Left kidney (tissue), 2 donors: ENCODE data around the gene CITED4. TPM values are rescaled to one million over a fixed set of nuclear protein-coding genes. Genes with fewer than 3 reads are reported as not detected.

Experiments used
- DNase-seq: peaks from one replicate; pipeline ENCODE4 v3.0.0-alpha.2; 2013
- polyA plus RNA-seq: library from polyadenylated mRNA; unstranded; fragments of 120-200 nt; gene quantifications from one replicate; pipeline ENCODE4 v1.2.1, GENCODE V29; 2013; ENCODE audit not compliant: insufficient read length

Gene CITED4
- polyA plus RNA-seq, 1 donor: 2.4 TPM

DNA sequence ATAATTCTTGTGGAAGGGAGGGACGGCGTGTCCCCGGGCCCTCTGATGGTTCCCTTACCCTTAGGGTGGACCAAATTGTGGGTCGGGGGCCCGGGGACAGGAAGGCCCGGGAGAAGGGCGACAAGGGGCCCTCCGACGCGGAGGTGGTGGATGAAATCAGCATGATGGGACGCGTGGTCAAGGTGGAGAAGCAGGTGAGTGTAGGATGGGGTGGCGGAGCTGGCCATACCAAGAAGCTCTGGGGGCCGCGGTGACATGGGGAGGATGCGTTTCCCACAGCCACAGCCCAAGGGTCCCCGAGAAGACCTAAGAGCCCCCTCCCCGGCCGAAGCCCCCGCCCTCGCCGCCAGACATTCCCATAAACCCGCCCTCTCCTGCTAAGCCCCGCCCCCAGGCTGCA is 24.6 kb downstream of the CITED4 start:
- DNase-seq: no peak

DNA sequence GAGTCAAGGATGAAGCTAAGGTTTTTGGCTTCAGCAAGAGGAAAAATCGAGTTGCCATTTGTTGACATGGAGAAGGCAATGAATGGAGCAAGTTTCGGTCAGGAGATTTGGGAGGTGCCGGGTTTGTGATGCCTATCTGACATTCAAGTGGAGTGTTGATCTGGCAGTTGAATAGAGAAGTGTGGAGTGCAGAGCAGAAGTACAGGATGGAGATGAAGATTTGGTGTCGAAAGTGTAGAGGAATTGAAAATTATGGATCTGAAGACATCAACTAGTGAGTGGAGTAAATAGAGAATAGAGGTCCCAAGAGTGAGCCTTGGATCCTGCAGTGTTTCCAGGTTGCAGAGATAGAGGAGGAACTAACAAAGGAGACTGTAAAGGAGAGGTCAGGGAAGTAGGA is 25.9 kb downstream of the CITED4 start:
- DNase-seq: no peak

DNA sequence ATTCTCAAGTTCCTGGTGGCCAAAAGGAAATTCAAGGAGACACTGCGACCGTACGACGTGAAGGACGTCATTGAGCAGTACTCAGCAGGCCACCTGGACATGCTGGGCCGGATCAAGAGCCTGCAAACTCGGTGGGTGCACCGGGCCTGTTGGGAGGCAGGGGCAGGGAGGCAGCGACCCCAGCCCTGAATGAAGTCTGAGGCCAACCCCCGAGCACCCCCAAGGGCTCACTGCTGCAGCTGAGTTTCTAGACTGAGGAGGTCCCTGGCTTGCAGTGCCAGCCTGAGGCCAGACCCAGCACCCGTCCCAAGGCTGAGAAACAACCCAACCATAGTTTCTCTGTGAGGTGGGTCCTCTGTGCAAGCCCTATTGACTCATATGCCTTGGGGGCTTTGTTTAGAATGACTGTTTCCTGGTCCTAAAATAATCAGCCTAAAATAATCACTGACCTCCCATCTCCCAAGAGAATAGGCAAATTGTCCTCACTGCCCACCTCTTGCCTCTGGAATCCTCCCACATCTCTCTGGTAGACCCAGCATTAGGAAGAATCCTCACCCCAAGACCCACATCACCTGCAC is 27.1 kb downstream of the CITED4 start:
- DNase-seq: no peak

DNA sequence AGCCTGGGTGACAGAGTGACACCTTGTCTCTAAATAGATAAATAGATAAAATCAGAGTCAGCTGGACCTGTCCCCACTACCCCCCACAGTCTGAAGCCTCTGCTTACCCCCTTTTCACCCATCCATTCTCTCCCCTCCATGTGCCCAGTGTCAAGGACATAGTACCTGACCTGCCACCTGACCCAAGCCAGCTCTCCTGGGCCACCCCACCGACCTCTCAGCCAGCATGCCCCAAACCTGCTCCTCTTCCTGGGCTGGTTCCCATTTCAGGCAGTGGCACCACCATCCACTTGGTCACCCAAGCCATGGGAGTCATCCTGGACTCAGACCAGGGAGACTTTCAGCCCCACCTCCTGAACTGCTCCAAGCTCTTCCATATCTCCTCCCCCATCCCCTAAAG is 28.2 kb downstream of the CITED4 start:
- DNase-seq: no peak

DNA sequence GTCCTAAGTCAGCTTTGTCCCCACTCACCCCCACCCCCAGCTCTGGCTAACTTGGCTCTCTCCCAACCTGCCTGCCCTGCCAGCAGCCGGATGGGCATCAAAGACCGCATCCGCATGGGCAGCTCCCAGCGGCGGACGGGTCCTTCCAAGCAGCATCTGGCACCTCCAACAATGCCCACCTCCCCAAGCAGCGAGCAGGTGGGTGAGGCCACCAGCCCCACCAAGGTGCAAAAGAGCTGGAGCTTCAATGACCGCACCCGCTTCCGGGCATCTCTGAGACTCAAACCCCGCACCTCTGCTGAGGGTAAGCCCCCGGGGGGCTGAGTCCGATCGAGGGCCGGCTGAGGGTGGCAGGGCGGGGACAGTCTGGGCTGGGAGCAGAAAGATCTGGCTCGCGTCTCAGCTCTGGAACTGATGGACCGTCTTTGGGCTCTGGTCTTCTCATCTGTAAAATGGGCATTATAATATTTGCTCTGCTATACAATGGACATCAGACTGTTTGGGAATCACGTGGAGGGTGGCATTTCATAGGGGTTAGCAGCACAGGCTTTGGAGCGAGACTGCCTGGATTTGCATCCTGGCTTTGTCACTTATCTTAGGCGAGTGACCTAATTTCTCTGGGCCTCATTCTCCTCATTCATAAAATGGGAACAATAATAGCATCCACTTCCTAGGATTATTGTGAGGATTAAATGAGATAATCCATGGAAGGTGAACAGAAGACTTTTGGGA is 31.0 kb downstream of the CITED4 start:
- no peak for DNase-seq

DNA sequence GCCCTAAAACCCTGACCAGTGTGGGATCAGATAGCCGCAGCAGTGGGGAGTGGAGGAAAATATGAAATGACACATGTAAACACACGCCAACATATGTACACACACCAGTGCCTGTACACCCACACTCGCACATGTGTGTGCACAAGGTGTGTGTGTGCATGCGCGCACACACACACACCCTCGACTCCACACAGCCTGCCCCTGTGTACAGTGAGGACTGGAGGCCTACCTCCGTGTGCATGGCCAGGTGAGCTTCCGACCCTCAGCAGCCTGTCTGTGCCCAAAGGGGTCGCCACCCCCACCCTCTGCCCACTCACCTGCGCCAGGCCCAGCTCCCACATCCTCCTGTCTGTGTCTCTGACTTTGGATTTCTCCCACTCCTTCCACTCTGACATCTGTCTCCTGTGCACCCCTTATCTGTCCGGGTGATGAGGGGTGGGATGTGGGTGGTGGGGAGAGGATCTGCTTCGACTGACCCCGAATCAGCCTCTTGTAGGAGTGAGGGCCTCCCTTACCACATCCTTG is 31.7 kb downstream of the CITED4 start:
- no peak for DNase-seq

DNA sequence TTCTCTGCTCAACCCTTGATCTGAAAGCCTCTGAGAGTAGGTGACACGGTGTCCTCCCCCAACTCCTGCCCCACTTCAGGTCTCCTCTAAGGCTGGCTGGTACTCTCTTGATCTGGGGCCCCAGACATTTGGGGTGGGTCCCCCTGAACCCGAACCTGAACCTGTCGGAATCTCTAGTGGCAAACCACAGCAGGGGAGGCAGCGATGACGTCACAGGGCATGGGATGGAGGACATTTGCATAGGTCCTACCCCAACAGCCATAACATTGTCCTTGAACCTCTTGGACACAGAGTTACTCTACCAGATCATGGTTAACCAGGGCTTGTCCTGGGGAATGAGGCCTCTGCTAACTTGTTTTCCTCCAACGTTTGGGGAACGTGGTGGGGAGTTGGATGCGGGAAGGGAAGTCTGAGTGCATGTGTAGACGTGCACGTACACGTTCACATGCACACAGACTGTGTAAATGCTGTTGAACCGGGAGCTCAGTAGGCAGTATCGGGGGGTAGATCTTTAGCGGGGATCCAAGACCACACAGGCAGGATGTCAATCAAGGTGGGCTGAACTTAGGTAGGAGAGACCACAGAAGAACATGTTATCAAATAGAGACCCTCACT is 32.4 kb downstream of the CITED4 start:
- no peak for DNase-seq

DNA sequence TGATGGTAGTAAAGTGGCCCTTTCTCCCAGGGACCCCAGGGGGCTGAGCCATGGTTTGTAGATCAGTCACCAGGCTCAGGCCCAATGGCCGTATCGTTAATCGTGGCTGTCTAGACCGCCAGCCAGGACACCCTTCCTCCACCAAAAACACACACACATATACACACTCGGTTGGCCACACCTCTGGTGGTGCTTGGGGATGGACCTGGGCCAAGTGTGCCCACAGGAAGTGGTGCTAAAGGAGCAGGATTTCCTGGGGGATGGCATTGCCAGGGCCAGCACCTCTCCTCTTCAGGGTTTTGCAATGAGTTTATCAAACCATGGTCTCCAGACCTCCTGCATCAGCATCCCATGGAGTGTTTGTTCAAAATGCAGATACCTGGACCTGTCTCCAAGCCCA is 36.2 kb downstream of the CITED4 start:
- DNase-seq: no peak

DNA sequence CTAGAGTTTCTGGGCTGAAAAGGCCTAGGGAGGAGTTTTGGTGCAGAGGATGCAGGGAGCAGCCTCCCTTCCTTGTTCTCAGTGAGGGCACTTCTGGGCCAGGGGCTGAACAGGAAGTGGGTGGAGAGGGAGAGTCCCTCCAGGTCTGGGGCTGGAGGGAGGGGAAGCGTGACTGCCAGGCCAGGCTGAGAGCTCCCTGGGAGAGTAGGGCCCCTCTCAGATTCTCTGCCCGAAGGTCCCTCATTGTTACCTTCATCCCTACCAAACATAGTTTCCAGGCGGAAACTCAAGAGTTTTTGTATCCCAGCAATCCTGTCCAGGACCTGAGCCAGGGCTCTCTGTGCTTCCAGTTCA is 36.8 kb downstream of the CITED4 start:
- no peak for DNase-seq

DNA sequence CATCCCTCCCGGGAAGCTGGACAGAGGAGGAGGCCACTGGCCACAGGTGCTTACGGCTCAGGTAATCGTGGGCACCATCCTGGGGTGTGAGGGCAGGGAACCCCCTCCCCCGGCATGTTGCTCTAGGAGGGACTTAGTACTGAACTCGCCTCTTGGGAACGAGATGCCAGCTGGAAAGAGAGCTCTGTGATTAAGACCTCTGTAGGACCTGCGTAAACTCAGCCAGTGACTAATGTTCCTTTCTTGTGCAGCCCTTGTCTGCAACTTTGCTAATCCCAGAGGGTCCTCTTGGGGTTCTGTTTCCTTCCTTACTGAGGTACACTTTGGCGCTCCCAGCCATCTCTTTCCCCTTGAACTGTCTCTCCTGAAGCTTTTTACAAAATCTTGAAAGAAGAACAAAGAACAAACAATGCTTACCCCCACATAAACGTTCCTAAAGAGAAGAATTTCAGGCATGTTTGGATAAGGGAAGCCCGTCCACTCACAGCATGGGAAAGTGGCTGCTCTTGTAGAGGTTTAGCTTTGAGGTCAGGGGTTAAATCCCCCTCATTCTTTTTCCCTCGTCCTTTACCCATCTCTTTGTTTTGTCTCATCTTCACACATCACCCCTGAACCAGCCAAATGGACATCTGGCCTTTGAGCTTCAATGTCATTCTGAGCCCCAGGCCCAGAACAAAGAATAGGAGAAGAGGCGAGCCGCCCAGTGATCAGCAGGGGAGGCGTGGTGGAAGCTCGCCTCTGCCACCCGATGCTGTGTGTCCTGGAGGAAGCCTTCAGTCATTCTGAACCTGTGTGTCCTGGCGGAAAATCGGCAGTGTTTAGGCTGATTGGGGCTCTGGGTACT is 37.4 kb downstream of the CITED4 start:
- no peak for DNase-seq

DNA sequence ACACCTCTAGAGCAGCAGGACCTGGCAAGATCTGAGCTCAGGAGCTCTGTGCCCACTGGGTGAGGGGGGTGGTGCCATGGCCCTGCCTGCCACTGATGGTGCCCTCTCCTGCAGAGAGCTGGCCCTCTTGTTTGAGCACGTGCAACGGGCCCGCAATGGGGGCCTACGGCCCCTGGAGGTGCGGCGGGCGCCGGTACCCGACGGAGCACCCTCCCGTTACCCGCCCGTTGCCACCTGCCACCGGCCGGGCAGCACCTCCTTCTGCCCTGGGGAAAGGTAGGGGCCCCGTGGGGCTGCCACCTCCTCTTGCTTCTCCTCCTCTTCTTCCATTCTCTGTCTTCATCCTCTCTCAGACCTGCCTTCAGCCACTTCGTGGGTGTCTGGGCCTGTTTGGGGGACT is 38.2 kb downstream of the CITED4 start:
- no peak for DNase-seq

DNA sequence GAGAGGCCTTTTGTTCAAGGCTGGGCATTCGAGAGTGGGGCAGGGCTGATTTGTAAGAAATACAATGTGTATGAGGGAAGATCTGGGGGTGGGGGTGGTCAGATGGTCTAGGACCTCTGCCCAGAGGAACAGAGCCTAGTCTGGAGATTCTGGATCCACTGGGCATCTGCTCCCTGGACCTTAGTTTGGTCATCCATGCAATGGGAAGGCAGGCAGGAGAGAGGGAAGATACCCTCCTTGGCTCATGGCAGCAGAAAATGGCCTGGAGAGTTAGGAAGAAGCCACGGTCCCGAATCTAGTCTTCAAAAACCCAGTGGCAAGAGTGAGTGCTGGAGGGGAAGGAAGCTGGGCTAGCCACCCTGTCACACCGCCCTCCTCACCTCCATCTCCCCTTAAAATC is 38.8 kb downstream of the CITED4 start:
- no peak for DNase-seq

DNA sequence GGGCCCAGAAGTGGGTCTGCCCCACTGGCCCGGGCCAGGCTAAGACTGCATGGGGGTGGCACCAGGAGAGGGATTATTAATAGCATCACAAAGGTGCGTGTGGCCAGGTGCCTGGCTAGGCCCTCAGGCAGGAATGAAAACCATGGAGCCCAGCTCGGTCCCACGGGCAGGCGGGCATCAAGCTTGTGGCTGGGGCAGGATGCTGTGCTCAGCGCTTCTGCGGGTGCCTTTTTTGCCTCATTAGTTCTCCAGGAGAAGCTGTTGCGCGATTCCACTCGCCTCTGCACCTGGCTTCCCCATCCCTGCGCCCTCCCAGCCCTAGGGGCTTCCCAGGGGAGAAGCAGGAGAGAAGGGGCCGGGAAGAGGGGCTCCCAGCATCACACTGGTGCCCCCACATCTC is 39.3 kb downstream of the CITED4 start:
- no peak for DNase-seq

DNA sequence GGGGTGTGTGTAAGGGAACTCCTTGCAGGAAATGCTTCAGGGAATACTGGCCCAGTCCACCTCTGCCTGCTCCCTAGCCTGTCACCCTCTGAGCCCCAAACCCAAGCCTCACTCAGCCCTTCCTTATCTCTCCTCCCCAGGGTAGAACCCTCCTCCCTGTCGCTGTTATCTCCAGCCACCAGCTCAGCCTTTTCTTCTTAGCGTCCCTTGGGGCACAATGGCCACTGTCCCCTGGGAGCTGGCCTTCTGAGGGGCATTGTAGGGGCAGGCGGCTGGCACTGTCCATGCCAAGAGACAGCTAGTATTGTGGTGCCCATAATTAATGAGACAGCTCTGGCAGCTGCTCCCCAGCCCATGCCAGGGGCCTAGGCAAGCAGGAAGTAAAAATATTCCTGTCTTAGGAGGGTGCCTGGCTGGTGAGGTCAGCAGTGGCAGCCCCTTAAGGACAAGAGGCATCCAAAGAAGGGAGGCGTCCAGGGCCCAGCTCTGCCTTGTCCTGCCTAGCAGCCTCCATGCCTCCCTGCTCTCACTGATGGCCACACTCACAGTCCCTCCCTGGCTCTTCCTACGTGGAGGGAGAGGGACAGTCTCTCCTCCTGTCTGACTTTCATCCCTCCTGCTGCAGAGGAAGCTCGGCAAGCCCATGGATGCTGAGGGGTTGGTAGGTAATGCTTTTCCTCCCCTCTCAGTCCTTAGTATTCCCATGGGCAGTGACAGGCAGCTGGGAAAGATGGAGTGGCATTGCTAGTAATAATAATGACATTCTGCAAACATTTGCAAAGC is 41.1 kb downstream of the CITED4 start:
- no peak for DNase-seq

DNA sequence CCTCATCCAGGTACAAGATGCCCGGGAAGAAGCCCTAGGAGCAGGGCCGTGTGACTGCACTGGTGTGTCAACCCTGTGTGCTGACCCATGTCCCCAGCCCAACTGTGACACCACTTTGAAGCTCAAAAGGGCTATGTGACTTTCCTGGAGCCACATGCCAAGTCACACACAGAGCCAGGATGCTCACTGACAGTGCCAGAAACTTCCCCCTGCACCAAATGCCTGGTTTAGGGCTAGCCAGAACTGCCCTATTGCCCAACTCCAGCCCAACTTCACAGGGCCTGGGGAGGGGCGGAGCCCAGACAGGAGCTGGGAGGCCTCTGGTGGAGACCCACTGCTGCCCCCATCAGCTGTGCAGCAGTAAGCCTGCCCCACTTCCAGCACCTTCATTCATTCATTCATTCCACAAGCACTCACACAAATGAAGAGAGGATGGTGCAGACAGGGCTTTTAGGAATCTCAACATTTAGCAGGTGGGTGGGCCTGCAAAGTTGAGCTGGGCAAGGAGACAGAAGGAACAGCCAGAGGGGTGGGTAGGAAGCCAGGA is 41.8 kb downstream of the CITED4 start:
- DNase-seq: no peak

DNA sequence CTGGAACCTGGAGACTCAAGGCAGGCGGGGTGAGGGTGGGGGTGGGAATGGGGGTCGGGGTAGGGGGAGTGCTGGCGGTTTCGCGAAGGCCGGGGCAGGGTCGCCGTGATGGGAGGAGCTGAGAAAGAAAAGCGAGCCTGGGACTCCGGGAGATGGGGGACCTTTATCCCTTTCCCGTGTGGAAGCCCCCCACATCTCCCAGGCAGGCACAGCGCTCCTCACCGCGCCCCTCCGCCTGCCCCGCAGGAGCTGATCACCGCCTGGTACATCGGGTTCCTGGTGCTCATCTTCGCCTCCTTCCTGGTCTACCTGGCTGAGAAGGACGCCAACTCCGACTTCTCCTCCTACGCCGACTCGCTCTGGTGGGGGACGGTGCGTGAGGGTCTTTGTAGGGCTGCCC is 43.1 kb downstream of the CITED4 start:
- DNase-seq: no peak

DNA sequence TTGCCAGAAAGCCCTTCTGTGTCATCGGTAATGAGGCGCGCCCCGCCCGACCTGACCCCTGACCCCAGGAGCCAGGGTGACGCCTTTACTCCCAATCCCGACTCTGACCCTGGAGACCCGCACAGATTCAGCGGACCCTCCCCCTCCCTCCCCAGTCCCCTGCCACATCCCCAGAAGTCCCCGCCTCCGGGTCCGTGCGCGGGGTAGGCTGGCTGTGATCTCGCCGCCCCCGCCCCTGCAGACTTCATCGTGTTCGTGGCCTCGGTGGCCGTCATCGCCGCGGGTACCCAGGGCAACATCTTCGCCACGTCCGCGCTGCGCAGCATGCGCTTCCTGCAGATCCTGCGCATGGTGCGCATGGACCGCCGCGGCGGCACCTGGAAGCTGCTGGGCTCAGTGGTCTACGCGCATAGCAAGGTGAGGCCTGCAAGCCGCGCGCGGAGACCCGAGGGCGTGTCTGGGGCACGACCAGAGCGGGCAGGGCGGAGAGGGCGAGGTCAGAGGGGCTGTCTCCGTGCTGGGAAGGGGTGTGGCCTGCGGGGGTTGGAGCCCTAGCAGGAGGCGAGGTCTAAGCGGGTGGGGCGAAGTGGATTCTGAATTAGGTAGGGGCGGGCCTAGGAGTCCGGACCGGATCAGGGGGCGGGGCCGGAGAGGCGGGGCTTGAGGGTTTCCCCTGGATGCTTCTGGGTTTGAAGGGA is 43.8 kb downstream of the CITED4 start:
- no peak for DNase-seq

DNA sequence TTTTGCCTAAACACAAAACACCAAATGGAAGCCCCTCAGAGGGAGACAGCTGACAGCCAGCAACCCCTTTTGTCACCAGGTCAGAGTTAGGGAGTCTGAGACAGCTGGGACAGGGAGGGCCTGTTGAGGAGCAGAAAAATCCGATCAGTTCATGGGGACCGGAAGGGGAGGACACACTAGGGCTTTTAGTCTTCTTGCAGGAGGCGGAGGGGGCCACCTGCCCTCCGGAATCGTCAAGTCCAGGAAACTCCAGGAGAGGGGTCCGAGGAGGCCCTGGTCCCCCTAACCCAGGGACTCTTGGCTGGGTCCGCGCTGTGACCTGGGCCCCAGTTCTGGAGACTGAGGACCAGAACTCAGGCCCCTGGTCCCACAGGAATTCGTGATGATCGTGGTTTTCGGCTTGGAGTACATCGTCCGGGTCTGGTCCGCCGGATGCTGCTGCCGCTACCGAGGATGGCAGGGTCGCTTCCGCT is 44.3 kb downstream of the CITED4 start:
- DNase-seq: no peak

DNA sequence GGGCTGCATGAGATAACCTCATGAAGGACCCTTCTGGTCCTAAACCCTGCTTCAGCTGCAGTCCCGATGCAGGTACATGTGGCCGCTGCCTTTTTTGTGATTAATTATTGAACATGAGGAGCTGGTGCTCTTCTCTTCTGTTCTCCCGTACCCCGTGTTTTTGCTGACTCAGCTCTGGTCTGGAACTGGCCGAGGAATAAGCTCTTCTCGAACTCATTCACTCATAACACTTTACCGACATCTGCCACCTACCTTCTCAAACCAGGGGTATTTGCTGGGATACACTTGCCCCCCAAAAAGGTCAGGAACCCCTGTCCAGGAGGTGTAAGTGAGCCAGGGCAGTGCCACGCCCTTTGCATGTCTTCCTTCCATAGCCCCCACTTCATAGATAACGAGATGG is 46.7 kb downstream of the CITED4 start:
- DNase-seq: no peak
